HG03060 (cell line): ENCODE results near the gene TFCP2.

ENCODE experiments used
- ATAC-seq: cut with Tn5 transposase; IDR thresholded peaks from one replicate; pipeline ENCODE4 v1.9.1; 2021; ENCODE audit warnings: low read depth, moderate number of reproducible peaks; ENCODE audit not compliant: unreplicated experiment

The TFCP2 gene

DNA sequence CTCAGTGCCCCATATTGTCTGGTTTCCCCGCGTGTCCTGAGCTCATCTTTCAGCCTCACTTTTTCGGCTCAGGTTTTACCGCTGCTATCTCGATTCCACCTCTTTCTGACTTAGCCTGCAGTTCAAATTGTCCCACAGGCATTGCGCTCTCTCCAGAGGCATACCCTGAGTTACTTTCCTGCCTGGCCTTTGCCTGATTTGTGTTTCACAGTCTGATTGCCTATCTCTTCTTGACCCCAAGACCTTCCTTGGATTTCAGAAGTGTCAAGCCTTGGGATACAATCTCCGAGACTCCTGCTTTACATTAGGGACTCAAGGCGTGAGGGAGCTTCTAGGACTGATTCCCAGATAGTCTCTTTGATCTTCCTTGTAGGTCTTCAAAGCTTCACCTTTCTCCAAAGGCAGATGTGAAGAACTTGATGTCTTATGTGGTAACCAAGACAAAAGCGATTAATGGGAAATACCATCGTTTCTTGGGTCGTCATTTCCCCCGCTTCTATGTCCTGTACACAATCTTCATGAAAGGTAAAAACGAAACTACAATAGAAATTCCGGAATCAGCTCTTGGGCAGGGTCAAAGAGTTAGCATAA, 124.2 kb downstream of the TFCP2 start:
- ATAC-seq, result no peak

GRCh38 chr12:51047655-51048540, 125.0 kb downstream of the TFCP2 start, which contains the start of gene LETMD1:
Gene LETMD1 (plus strand): TSS chr12:51048327. CDS start chr12:51048357, 30 bp downstream.
- ATAC-seq, result peak; percentile 95
